NCI-H146 treated with DMSO at 0.1 percent for 48 hours (cell line): ENCODE data around the gene FCMR.
A peak's percentile ranks its signal among the peaks of the same experiment; 100 is the strongest.
"Not testable (repeated sequence)": the region's sequence is repeated elsewhere in the genome, so short reads cannot be mapped to it uniquely, and the experiment has no call there.

Experiments used
- DNase-seq: peaks from one replicate; lab custom pipeline; 2025; ENCODE audit not compliant: unreplicated experiment; lab: John Stamatoyannopoulos, UW

FCMR gene

GRCh38 chr1:206924592-206925105 lies 2.9 kb upstream of the FCMR start:
- no peak for DNase-seq

- not testable (repeated sequence) for DNase-seq
These were observed 2.3 kb upstream of the FCMR start for GRCh38 chr1:206923961-206924557.

- no peak for DNase-seq
These were observed 1.5 kb upstream of the FCMR start for GRCh38 chr1:206923009-206923960.

- no peak for DNase-seq
These were observed 783 bp upstream of the FCMR start for GRCh38 chr1:206922524-206922923.

GRCh38 chr1:206918076-206918475 lies 3.7 kb downstream of the FCMR start:
- DNase-seq: no peak

GRCh38 chr1:206916000-206916709 lies 5.6 kb downstream of the FCMR start:
- DNase-seq: no peak

GRCh38 chr1:206915030-206915735 lies 6.6 kb downstream of the FCMR start:
- no peak for DNase-seq

- no peak for DNase-seq
These were observed 7.8 kb downstream of the FCMR start for GRCh38 chr1:206913766-206914537.

- peak; percentile 85 for DNase-seq
These were observed 9.2 kb downstream of the FCMR start for GRCh38 chr1:206912445-206913095.

- DNase-seq: no peak
These were observed 10.6 kb downstream of the FCMR start for GRCh38 chr1:206911064-206911663.

- no peak for DNase-seq
These were observed 11.8 kb downstream of the FCMR start for GRCh38 chr1:206909883-206910318.

- peak; percentile 59 for DNase-seq
These were observed 12.4 kb downstream of the FCMR start for GRCh38 chr1:206909161-206909882.

GRCh38 chr1:206908038-206908437 lies 13.7 kb downstream of the FCMR start:
- no peak for DNase-seq

GRCh38 chr1:206907304-206907991 lies 14.3 kb downstream of the FCMR start:
- no peak for DNase-seq

- DNase-seq: no peak
These were observed 16.2 kb downstream of the FCMR start for GRCh38 chr1:206905295-206906164.

- DNase-seq: no peak
These were observed 17.2 kb downstream of the FCMR start for GRCh38 chr1:206904423-206905142.
